ENCODE measurements around the gene ITPKB.

Gene ITPKB

DNA sequence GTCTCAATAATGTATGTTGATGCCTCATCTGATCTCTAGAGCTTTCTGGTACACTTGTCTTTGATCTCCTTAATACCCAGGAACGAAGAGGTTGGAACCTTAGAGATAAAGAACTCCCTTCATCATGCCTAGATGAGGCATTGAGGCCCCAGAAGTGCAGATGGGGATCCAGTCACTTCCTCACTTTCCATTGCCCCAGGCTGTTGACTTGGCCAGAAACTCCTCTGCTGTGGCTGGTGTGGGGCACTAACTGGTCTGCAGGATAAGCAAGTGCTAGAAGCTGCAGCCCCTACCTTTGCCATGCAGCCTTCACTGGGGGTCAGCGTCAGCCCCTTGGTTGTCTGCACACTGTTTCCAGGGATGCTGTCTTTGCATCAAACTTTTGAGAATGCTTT lies 140.6 kb downstream of the ITPKB start:
- no peak for DNase-seq

DNA sequence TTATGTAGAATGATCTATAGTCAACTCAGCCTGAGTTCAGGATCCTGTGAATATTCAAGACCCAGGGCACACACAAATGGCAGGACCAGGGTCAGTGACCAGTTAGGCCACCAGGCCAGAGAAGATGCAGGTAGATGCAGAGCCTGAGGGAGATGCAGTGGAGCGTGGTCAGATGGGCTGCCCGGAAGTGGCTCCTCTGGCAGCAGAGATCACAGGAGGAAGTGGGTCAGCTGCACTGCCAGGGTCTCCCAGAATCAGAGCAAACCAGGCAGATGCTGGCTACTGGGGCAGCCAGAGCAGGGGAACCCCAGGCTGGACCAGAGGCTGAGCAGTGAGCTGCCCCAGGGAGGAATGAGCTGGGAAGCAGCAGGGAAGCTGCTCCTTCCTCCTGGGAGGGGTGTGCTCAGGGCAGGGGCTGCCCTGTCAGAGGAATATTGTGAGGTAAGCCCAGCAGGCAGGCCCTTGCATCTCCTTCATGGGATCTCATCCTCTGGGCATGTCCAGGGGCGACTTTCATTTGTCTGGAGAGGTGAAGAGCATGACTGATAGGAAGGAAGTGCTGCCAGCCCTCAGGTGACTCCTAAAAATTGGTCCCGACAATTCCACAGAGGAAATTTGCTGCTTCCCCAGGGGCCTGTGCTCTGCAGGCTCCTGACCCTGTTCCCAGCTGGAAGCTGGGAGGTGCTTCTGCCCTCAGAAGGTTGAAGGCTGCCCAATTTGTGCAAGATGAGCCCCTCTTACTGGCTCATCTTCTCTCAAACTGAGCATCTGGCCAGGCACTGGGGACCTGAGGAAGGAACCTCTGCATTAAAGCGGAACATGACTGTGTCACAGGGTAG lies 141.2 kb downstream of the ITPKB start:
- DNase-seq = no peak

DNA sequence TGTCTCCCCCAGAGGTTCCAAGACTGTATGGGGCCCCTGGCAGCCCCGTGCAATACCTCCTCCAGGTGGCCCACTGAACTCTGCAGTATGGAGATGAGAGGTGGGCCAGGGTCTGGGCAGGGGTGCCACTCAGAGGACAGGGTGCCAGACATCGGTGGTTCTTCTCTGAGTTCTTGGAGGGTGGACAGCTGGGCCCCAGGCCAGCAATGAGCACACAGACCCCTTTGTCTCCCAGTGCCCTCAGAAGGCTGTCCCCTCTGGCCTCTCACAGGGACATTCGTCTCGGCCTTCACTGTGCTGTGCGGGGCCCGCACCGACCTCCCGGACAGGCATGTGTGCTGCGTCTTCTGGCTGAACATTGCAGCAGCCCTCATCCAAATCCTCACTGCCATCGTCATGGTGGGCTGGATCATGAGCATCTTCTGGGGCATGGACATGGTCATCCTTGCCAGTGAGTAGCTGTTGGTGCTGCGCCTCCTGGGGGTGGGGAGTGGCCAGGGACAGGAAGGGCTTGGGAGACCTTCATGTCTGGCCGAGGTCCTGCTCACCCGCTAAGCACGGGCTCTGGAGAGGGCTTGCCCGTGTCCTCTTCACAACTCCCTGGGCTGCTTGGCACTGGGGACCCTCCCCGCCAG lies 142.4 kb downstream of the ITPKB start:
- no peak for DNase-seq

DNA sequence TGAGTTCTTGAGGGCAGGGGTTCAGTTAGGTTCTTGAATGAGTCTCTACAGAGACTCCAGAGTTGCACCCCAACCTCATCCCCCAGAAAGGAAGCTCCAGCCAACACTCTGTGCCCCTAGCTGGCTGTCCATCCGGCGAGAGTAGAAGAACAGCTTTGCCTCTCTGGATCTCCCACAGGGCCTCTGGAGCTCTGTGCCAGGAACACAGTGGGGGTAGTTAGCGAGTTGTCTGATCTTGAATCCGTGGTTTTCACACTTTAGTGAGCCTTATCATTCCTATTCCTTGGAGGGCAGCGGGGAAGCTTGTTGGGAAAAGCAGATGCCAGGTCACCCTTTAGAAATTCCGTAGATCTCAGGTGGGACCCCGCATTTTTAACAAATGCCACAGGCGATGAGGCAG lies 145.5 kb downstream of the ITPKB start:
- no peak for DNase-seq

DNA sequence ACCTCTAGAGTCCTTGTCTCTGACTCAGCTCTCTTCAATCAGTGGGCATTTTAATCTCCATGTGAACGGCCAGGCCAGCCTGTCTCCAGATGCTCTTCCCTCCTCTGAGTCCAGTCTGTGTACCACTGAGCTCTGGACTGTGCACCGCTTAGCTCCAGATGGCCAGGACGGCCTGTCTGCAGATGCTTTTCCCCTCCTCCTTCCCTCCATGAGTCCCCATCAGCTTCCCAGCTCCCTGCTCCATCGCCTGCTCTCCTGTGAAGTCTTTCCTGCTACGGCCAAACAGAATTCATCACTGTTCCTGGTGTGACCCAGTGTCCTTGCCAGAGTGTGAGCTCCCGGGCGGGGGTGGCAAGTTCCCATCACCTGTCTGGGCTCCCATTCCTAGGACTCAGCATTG lies 148.5 kb downstream of the ITPKB start:
- no peak for DNase-seq

- no peak for DNase-seq
These were observed 149.9 kb downstream of the ITPKB start for GRCh38 chr1:226589008-226589733.

DNA sequence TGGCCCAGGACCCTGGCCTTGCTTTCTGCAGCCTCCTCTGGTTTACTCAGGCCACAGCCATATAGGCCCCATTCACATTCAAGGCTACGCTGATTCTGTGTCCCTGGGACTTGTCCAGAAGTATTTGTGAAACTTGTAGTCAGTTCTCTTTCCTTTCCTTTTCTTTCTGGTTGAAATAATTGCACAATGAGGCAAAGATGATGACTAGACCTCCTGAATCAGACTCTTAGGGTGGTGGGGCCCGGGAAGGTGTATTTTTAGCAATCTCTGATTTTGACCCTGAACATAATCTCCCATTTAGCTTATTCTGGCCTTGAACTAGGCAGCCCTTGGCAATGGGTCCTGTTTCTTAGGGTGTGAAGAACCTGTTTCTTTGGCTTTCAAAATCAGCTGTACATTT lies 150.6 kb downstream of the ITPKB start:
- DNase-seq = no peak

- DNase-seq = no peak
These were observed 152.2 kb downstream of the ITPKB start for GRCh38 chr1:226586650-226587422.

- no peak for DNase-seq
These were observed 153.0 kb downstream of the ITPKB start for GRCh38 chr1:226586116-226586515.

DNA sequence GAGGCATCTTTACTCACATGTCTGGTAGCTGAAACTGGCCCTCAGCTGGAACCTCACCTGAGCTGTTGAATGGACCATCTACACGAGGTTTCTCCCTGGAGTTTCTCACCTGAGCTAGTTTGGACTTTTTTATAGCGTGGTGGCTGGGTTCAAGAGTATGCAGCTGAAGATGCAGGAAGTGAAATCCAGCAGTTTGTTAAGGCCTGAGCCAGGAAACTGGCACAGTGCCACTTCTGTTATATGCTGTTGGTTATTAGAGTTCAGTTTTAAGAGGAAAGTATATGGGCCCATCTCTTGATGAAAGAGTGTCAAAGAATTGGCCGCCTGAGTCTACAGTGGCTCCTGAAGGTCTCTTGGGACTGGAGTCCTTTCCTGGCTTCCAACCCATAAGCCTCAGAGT lies 154.9 kb downstream of the ITPKB start:
- no peak for DNase-seq

DNA sequence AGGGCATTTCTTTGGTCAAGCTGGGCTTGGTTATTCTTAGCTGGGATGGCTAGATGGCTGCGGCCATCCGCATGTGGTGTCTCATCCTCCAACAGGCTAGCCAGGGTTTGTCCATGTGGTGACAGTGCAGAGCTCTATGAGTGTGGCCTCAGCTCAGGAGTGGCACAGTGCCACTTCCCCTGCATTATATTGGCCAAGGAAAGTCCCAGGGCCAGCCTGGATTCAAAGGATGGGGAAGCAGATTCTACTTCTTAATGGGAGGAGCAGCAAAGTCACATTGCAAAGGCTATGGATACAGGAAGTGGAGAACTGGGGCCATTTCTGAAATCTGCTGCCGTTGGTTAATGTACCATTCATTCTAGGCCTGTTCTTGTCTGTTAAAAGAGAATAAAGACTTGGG lies 156.1 kb downstream of the ITPKB start:
- DNase-seq = no peak
